Endodermal cell (in vitro differentiated cells): ENCODE results near the gene POLR2L. TPM values are rescaled to one million over a fixed set of nuclear protein-coding genes. Genes with fewer than 3 reads are reported as not detected.
A peak's percentile ranks its signal among the peaks of the same experiment; 100 is the strongest.

ENCODE experiments used
- DNase-seq: peaks from one replicate; pipeline ENCODE4 v3.0.0-alpha.2; 2017
- H3K27ac ChIP-seq: 2 replicates; pipeline ENCODE4 v1.5.1; 2013; ENCODE audit warnings: mild to moderate bottlenecking, low read depth, low read length, moderate library complexity
- H3K27me3 ChIP-seq: 2 replicates; pipeline ENCODE4 v1.6.1; 2013; ENCODE audit warnings: mild to moderate bottlenecking, low read length, moderate library complexity; ENCODE audit not compliant: insufficient read depth, control insufficient read depth, poor library complexity, severe bottlenecking
- H3K36me3 ChIP-seq: 2 replicates; pipeline ENCODE4 v1.7.0; 2013; ENCODE audit warnings: mild to moderate bottlenecking, low read length, moderate library complexity; ENCODE audit not compliant: control insufficient read depth, insufficient read depth
- H3K4me1 ChIP-seq: one replicate; pipeline ENCODE4 v1.7.0; 2013; ENCODE audit warnings: low read length; ENCODE audit not compliant: control insufficient read depth, insufficient read depth
- H3K4me3 ChIP-seq: 2 replicates; pipeline ENCODE4 v1.5.1; 2013; ENCODE audit warnings: mild to moderate bottlenecking, low read length, moderate library complexity
- H3K9ac ChIP-seq: 2 replicates; pipeline ENCODE4 v1.6.1; 2013; ENCODE audit warnings: mild to moderate bottlenecking, low read length, moderate library complexity; ENCODE audit not compliant: poor library complexity, severe bottlenecking; ENCODE audit errors: extremely low read depth
- H3K9me3 ChIP-seq: 2 replicates; pipeline ENCODE4 v1.6.1; 2013; ENCODE audit warnings: mild to moderate bottlenecking, low read length, moderate library complexity; ENCODE audit not compliant: control insufficient read depth
- H3K27ac Mint-ChIP-seq: 2 replicates; pipeline ENCODE4 v1.8.0; 2020; ENCODE audit warnings: mixed read lengths
- H3K27me3 Mint-ChIP-seq: 2 replicates; pipeline ENCODE4 v1.8.0; 2021; ENCODE audit warnings: mild to moderate bottlenecking, mixed read lengths; ENCODE audit not compliant: insufficient read depth
- H3K36me3 Mint-ChIP-seq: 2 replicates; pipeline ENCODE4 v1.8.0; 2020; ENCODE audit warnings: low read depth, mixed read lengths
- H3K4me1 Mint-ChIP-seq: 2 replicates; pipeline ENCODE4 v1.8.0; 2020; ENCODE audit warnings: mixed read lengths
- H3K4me3 Mint-ChIP-seq: 2 replicates; pipeline ENCODE4 v1.8.0; 2020; ENCODE audit warnings: mild to moderate bottlenecking, moderate library complexity, mixed read lengths
- H3K9me3 Mint-ChIP-seq: 2 replicates; pipeline ENCODE4 v1.8.0; 2020; ENCODE audit warnings: mild to moderate bottlenecking, mixed read lengths
- CTCF ChIP-seq: fragments of 200-600 bp; sonication (generic); conservative IDR thresholded peaks from 2 replicates; pipeline ENCODE4 v1.5.0; 2021; ENCODE audit warnings: antibody characterized with exemption, mild to moderate bottlenecking
- WGBS, 2 experiments: methylation state at CpG; one replicate each; pipeline versions ENCODE4 v1.1.5 to v1.1.7; 2013; ENCODE audit warnings: missing lambda C conversion rate in 2 of 2, mixed read lengths in 1 of 2; ENCODE audit not compliant: insufficient coverage in 1 of 2, insufficient read length in 1 of 2; 5-methylcytosine and 5-hydroxymethylcytosine counted together
- total RNA-seq, 2 donors: library from RNA; stranded (reverse); fragmentation: NEBNext Ultra II Directional in 1 of 2; extraction: Animal tissue kit (Norgen Biotek cat#: 25700) in 1 of 2; gene quantifications; 2 replicates in 1 of 2; 3 replicates in 1 of 2; pipeline ENCODE4 v1.2.1, GENCODE V29; 2021

Gene POLR2L
- total RNA-seq, 2 donors from 2014 or later = 139 to 148 TPM

- no peak overlapping the region for H3K4me3 ChIP-seq
- H3K36me3 ChIP-seq = peaks cover 31% of the 10 kb centered on the region
- peaks cover 17% of the 10 kb centered on the region for H3K4me1 Mint-ChIP-seq
- no peaks in the 10 kb centered on the region for H3K4me1 ChIP-seq
- peak overlapping the region; percentile 58 for H3K27ac Mint-ChIP-seq
- no peaks in the 10 kb centered on the region for H3K27me3 ChIP-seq
- DNase-seq = no peak
- TF ChIP-seq CTCF = no peak
- no peaks in the 10 kb centered on the region for H3K9me3 ChIP-seq
- H3K9me3 Mint-ChIP-seq = no peaks in the 10 kb centered on the region
- H3K4me3 Mint-ChIP-seq = no peak overlapping the region
- WGBS, 2 experiments = 94 to 99% methylated on average over 4 to 6 of the region's 6 CpGs
- H3K27me3 Mint-ChIP-seq = no peaks in the 10 kb centered on the region
- H3K27ac ChIP-seq = no peak overlapping the region
- peaks cover 31% of the 10 kb centered on the region for H3K36me3 Mint-ChIP-seq
- no peak overlapping the region for H3K9ac ChIP-seq
These were observed 29.3 kb downstream of the POLR2L start for GRCh38 chr11:813072-813455.

- TF ChIP-seq CTCF = no peak
- peak overlapping the region; percentile 58 for H3K27ac Mint-ChIP-seq
- H3K36me3 Mint-ChIP-seq = peaks cover 31% of the 10 kb centered on the region
- H3K4me1 ChIP-seq = no peaks in the 10 kb centered on the region
- H3K27me3 ChIP-seq = no peaks in the 10 kb centered on the region
- no peaks in the 10 kb centered on the region for H3K9me3 ChIP-seq
- no peak overlapping the region for H3K27ac ChIP-seq
- DNase-seq = no peak
- peak overlapping the region; percentile 85 for H3K4me3 Mint-ChIP-seq
- H3K4me3 ChIP-seq = no peak overlapping the region
- peaks cover 17% of the 10 kb centered on the region for H3K4me1 Mint-ChIP-seq
- H3K27me3 Mint-ChIP-seq = no peaks in the 10 kb centered on the region
- no peak overlapping the region for H3K9ac ChIP-seq
- peaks cover 31% of the 10 kb centered on the region for H3K36me3 ChIP-seq
- no peaks in the 10 kb centered on the region for H3K9me3 Mint-ChIP-seq
- WGBS, 2 experiments = 97 to 100% methylated on average over 1 to 3 of the region's 3 CpGs
These were observed 29.9 kb downstream of the POLR2L start for GRCh38 chr11:812390-812789.

GRCh38 chr11:811446-812245 is 30.7 kb downstream of the POLR2L start:
- Histone ChIP-seq H3K4me1 (no peaks in the 10 kb centered on the region), H3K9ac (peak overlapping the region; percentile 94), H3K36me3 (peaks cover 31% of the 10 kb centered on the region), H3K9me3 (no peaks in the 10 kb centered on the region), H3K27me3 (no peaks in the 10 kb centered on the region), H3K4me3 (peak overlapping the region; percentile 89), H3K27ac (no peak overlapping the region)
- Mint-ChIP-seq H3K4me1 (peaks cover 17% of the 10 kb centered on the region), H3K27ac (peak overlapping the region; percentile 89), H3K9me3 (no peaks in the 10 kb centered on the region), H3K27me3 (no peaks in the 10 kb centered on the region), H3K4me3 (peak overlapping the region; percentile 85), H3K36me3 (peaks cover 31% of the 10 kb centered on the region)
- WGBS, 2 experiments = 92 to 94% methylated on average over 14 of the region's 14 CpGs
- no peak for DNase-seq
- TF ChIP-seq CTCF = no peak
